H1 (cell line): ENCODE measurements around the gene SFRP5. TPM values are rescaled to one million over a fixed set of nuclear protein-coding genes. Genes with fewer than 3 reads are reported as not detected.
A peak's percentile ranks its signal among the peaks of the same experiment; 100 is the strongest.

Experiments used
- CTCF ChIA-PET: fragments of 300-600 bp; sonication (Branson Sonifier 250); formaldehyde crosslinking; loops from one replicate; lab custom pipeline; 2021; ENCODE audit not compliant: partially characterized antibody; lab: Charles Lee
- POLR2A ChIA-PET: fragments of 300-600 bp; sonication (Branson Sonifier 250); formaldehyde crosslinking; loops from one replicate; lab custom pipeline; 2021; ENCODE audit warnings: inconsistent platforms; ENCODE audit not compliant: partially characterized antibody; lab: Charles Lee
- DNase-seq, 2 experiments: peaks; one replicate each; pipeline versions ENCODE4 v3.0.0 to v3.0.0-alpha.2; 2010 to 2022; ENCODE audit warnings: low spot score in 2 of 2, low read depth in 1 of 2, mixed read lengths in 1 of 2
- FAIRE-seq: peaks from 2 replicates; lab custom pipeline; 2011; peaks lifted over from hg19 to GRCh38; lab: Jason Lieb, UNC
- H2AFZ ChIP-seq: 2 replicates; pipeline ENCODE4 v1.8.1; 2012; ENCODE audit warnings: low read length, inconsistent platforms
- H2AK5ac ChIP-seq: 2 replicates; pipeline ENCODE4 v1.6.1; 2013; ENCODE audit warnings: low read depth, low read length
- H2BK120ac ChIP-seq: replicated peaks from 2 replicates; pipeline ENCODE3; 2013; ENCODE audit warnings: low read depth, low read length, inconsistent platforms
- H2BK12ac ChIP-seq: 2 replicates; pipeline ENCODE4 v1.6.1; 2013; ENCODE audit warnings: low read depth, low read length
- H2BK15ac ChIP-seq: 2 replicates; pipeline ENCODE4 v1.6.1; 2013; ENCODE audit warnings: low read length
- H2BK20ac ChIP-seq: 2 replicates; pipeline ENCODE4 v1.6.1; 2013; ENCODE audit warnings: low read length
- H2BK5ac ChIP-seq: 2 replicates; pipeline ENCODE4 v1.6.1; 2013; ENCODE audit warnings: low read depth, low read length
- H3K14ac ChIP-seq: 2 replicates; pipeline ENCODE4 v1.6.1; 2013; ENCODE audit warnings: inconsistent platforms; ENCODE audit not compliant: insufficient read length
- H3K18ac ChIP-seq: 2 replicates; pipeline ENCODE4 v1.6.1; 2013; ENCODE audit warnings: low read length; ENCODE audit errors: extremely low read depth
- H3K23ac ChIP-seq: 2 replicates; pipeline ENCODE4 v1.6.1; 2013; ENCODE audit warnings: inconsistent platforms; ENCODE audit not compliant: insufficient read length
- H3K23me2 ChIP-seq: 2 replicates; pipeline ENCODE4 v1.6.1; 2013; ENCODE audit warnings: low read depth, low read length
- H3K27ac ChIP-seq: 2 replicates; pipeline ENCODE4 v1.6.1; 2011; ENCODE audit warnings: low read depth, low read length, inconsistent platforms
- H3K27me3 ChIP-seq, 4 experiments: replicated peaks in 1 of 4; 1 replicate in 1 of 4; 2 replicates in 3 of 4; pipeline versions ENCODE4 v1.6.1 to v1.8.1; 2011 to 2013; ENCODE audit warnings: low read length in 3 of 4, mild to moderate bottlenecking in 3 of 4, inconsistent platforms in 2 of 4, mixed read lengths in 2 of 4, moderate library complexity in 1 of 4; ENCODE audit not compliant: control insufficient read depth in 3 of 4, insufficient read depth in 3 of 4; ENCODE audit errors: extremely low read depth in 1 of 4
- H3K36me3 ChIP-seq, 4 experiments: 2 replicates each; pipeline versions ENCODE4 v1.6.1 to v1.8.1; 2011 to 2013; ENCODE audit warnings: mild to moderate bottlenecking in 4 of 4, low read length in 3 of 4, moderate library complexity in 2 of 4, control low read depth in 1 of 4, inconsistent platforms in 1 of 4; ENCODE audit not compliant: insufficient read depth in 4 of 4, control insufficient read depth in 2 of 4
- H3K4ac ChIP-seq: replicated peaks from 2 replicates; pipeline ENCODE3; 2013; ENCODE audit warnings: low read length, low read depth, mixed read lengths, inconsistent platforms; ENCODE audit not compliant: insufficient read length
- H3K4me1 ChIP-seq, 4 experiments: replicated peaks in 1 of 4; 1 replicate in 1 of 4; 2 replicates in 3 of 4; pipeline versions ENCODE4 v1.6.1 to v1.8.1; 2011 to 2013; ENCODE audit warnings: low read length in 3 of 4, inconsistent platforms in 2 of 4, mixed read lengths in 1 of 4; ENCODE audit not compliant: insufficient read depth in 4 of 4, control insufficient read depth in 3 of 4
- H3K4me2 ChIP-seq, 2 experiments: 2 replicates each; pipeline versions ENCODE4 v1.6.1 to v1.8.1; 2011 to 2013; ENCODE audit warnings: low read depth in 2 of 2, low read length in 2 of 2, control low read depth in 1 of 2, inconsistent platforms in 1 of 2, mild to moderate bottlenecking in 1 of 2; ENCODE audit not compliant: insufficient read depth in 1 of 2
- H3K4me3 ChIP-seq, 4 experiments: fragments of 200-600, 300-600 bp in 1 of 4; sonication (generic), shearing (Covaris generic), sonication (Bioruptor Twin) in 1 of 4; 2 replicates each; pipeline versions ENCODE4 v1.5.1 to v1.8.1; 2011 to 2016; ENCODE audit warnings: low read length in 4 of 4, low read depth in 3 of 4, control low read depth in 2 of 4, inconsistent platforms in 2 of 4, mild to moderate bottlenecking in 2 of 4, mixed read lengths in 1 of 4, moderate library complexity in 1 of 4; ENCODE audit not compliant: insufficient read depth in 2 of 4; ENCODE audit errors: extremely low read depth in 1 of 4
- H3K56ac ChIP-seq: replicated peaks from 2 replicates; pipeline ENCODE3; 2013; ENCODE audit warnings: low read depth, mild to moderate bottlenecking, mixed read lengths, low read length, inconsistent platforms; ENCODE audit not compliant: insufficient read length
- H3K79me1 ChIP-seq: 2 replicates; pipeline ENCODE4 v1.6.1; 2013; ENCODE audit warnings: low read depth, low read length, control low read depth
- H3K79me2 ChIP-seq, 2 experiments: 2 replicates each; pipeline versions ENCODE4 v1.6.1 to v1.8.1; 2012 to 2013; ENCODE audit warnings: low read length in 2 of 2, mild to moderate bottlenecking in 2 of 2, inconsistent platforms in 1 of 2; ENCODE audit not compliant: insufficient read depth in 2 of 2, control insufficient read depth in 1 of 2
- H3K9ac ChIP-seq, 4 experiments: replicated peaks in 1 of 4; 1 replicate in 1 of 4; 2 replicates in 3 of 4; pipeline versions ENCODE4 v1.6.1 to v1.8.1; 2011 to 2013; ENCODE audit warnings: low read depth in 3 of 4, low read length in 3 of 4, control low read depth in 2 of 4, mild to moderate bottlenecking in 2 of 4, moderate library complexity in 2 of 4, inconsistent platforms in 1 of 4; ENCODE audit errors: extremely low read depth in 1 of 4
- H3K9me3 ChIP-seq, 2 experiments: 2 replicates each; pipeline versions ENCODE4 v1.6.1 to v1.8.1; 2012 to 2013; ENCODE audit warnings: mild to moderate bottlenecking in 2 of 2, moderate library complexity in 2 of 2, control low read depth in 1 of 2, inconsistent platforms in 1 of 2, low read depth in 1 of 2, low read length in 1 of 2, mixed read lengths in 1 of 2; ENCODE audit not compliant: insufficient read depth in 2 of 2
- H4K20me1 ChIP-seq, 2 experiments: replicated peaks in 1 of 2; 2 replicates each; pipeline versions ENCODE3 to v1.8.1; 2011 to 2013; ENCODE audit warnings: inconsistent platforms in 2 of 2, low read length in 2 of 2, mild to moderate bottlenecking in 1 of 2; ENCODE audit not compliant: insufficient read depth in 2 of 2, control insufficient read depth in 1 of 2
- H4K5ac ChIP-seq: 2 replicates; pipeline ENCODE4 v1.6.1; 2013; ENCODE audit warnings: low read length, low read depth, mixed read lengths, inconsistent platforms; ENCODE audit not compliant: insufficient read length
- H4K8ac ChIP-seq: 2 replicates; pipeline ENCODE4 v1.8.0; 2013; ENCODE audit warnings: mild to moderate bottlenecking, moderate library complexity, low read length, inconsistent platforms; ENCODE audit not compliant: insufficient read depth; ENCODE audit errors: extremely low read depth
- H4K91ac ChIP-seq: replicated peaks from 2 replicates; pipeline ENCODE3; 2013; ENCODE audit warnings: low read length, mixed read lengths, inconsistent platforms; ENCODE audit not compliant: insufficient read length
- GABPA ChIP-seq: IDR thresholded peaks from 2 replicates; pipeline ENCODE4 v1.6.1; 2011; ENCODE audit warnings: mild to moderate bottlenecking, low read length, moderate library complexity, borderline replicate concordance; ENCODE audit not compliant: insufficient read depth
- NRF1 ChIP-seq: IDR thresholded peaks from 2 replicates; pipeline ENCODE4 v1.6.1; 2011; ENCODE audit warnings: mild to moderate bottlenecking, low read depth, low read length, improper control_type of control experiment
- PHF8 ChIP-seq: fragments of 200-600 bp; sonication (generic); conservative IDR thresholded peaks from 2 replicates; pipeline ENCODE4 v1.7.1; 2012; ENCODE audit warnings: low read depth, mild to moderate bottlenecking, inconsistent platforms, low read length, moderate library complexity
- WGBS, 2 experiments: shearing (Covaris generic) in 1 of 2; methylation state at CpG; one replicate each; pipeline versions ENCODE4 v1.1.6 to v1.1.7; 2013 to 2015; ENCODE audit warnings: low lambda C conversion rate in 2 of 2, mixed read lengths in 2 of 2, inconsistent platforms in 1 of 2, low coverage in 1 of 2, missing lambda C conversion rate in 1 of 2; ENCODE audit not compliant: insufficient replicate concordance in 2 of 2, insufficient coverage in 1 of 2, insufficient read length in 1 of 2; ENCODE audit errors: extremely low coverage in 1 of 2, missing lambda C conversion rate in 1 of 2; 5-methylcytosine and 5-hydroxymethylcytosine counted together
- polyA plus RNA-seq, 7 experiments: library from polyadenylated mRNA; depleted of rRNA in 3 of 7; stranded (reverse) in 5 of 7; unstranded in 2 of 7; fragments of >200 nt in 5 of 7; fragments of 200-250 nt in 2 of 7; gene quantifications; 1 replicate in 5 of 7; 2 replicates in 1 of 7; 4 replicates in 1 of 7; pipeline versions ENCODE4 v1.2.1 to v1.2.3, GENCODE V29; 2011 to 2013; ENCODE audit warnings: missing spikeins in 2 of 7, mixed read lengths in 2 of 7
- total RNA-seq: library from RNA; stranded (reverse); fragmentation: NEBNext Ultra II Directional; extraction: Animal tissue kit (Norgen Biotek cat#: 25700); gene quantifications from 2 replicates; pipeline ENCODE4 v1.2.1, GENCODE V29; 2021
- TF ChIP-seq, protein P1 (sequence below): IDR thresholded peaks from 2 replicates; pipeline ENCODE4 v1.6.1; 2012; ENCODE audit warnings: inconsistent platforms
- TF ChIP-seq, protein P2 (sequence below): IDR thresholded peaks from 2 replicates; pipeline ENCODE4 v1.6.1; 2012; ENCODE audit warnings: inconsistent platforms

SFRP5 gene
- total and polyA plus RNA-seq, 2 of the 8 experiments (the other 6 are each of a cell fraction or from before 2014, with no cell fraction given): 3.9 to 5.9 TPM

DNA sequence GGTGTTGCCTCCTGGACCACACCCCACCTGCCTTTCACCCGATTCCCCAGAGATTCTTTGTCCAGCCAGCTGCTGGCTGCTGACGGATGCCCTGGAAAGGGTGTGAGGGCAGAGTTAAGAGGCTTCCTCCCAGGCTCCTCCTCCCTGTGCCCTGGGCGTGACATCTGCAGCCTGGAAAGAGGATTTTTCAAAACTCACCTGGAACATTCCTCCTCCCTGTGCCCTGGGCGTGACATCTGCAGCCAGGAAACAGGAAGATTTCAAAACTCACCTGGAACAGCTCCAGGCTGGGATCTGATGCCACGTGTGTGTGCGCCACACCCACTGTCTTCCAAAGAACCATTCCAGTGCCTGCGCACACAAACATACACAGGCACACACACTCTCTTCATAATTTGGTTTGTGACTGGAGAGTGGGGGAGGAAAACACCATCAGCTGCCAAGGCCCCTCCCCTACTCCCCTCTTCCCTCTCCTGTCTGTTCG lies 53.1 kb downstream of the SFRP5 start:
- Histone ChIP-seq H3K27ac (no peak overlapping the region), H2AFZ (no peak overlapping the region)

More for the DNA sequence above, 53.1 kb downstream of the SFRP5 start:
- Histone ChIP-seq H3K4me3 (no peak overlapping the region), H3K23ac (no peak overlapping the region), H2BK20ac (no peak overlapping the region), H3K27me3 (no peaks in the 10 kb centered on the region), H2BK15ac (0 out of 2 replicates have a peak overlapping the region, but pooled peaks have one; percentile 12), H3K23me2 (peaks cover 8% of the 10 kb centered on the region; the same call in 1 of the 2 replicates), H3K4ac (no peak overlapping the region), H3K4me1 (peaks cover 0 to 14% (median 8%) of the 10 kb centered on the region in 4 experiments; a peak in 6 of 7 replicates), H3K36me3 (peaks cover 0 to 16% (median 4%) of the 10 kb centered on the region in 4 experiments; a peak in 3 of 8 replicates), H3K56ac (no peak overlapping the region), H4K20me1 (no peaks in the 10 kb centered on the region), H2BK120ac (no peak overlapping the region), H4K91ac (peak overlapping the region; percentile 57), H2AK5ac (no peak overlapping the region), H4K5ac (no peak overlapping the region), H2BK12ac (no peak overlapping the region), H3K9ac (no peak overlapping the region; a peak in 1 of 7 replicates), H3K9me3 (no peaks in the 10 kb centered on the region), H3K79me1 (0 out of 2 replicates have a peak, but pooled peaks cover 2% of the 10 kb centered on the region), H4K8ac (no peak overlapping the region), H3K79me2 (peaks cover 0 to 5% of the 10 kb centered on the region in 2 experiments; a peak in 1 of 4 replicates), H3K18ac (no peak overlapping the region), H3K14ac (no peak overlapping the region), H3K4me2 (peak overlapping the region in 1 of 2 experiments; percentile 16; a peak in 1 of 4 replicates), H2BK5ac (peak overlapping the region; percentile 62; the same call in 1 of the 2 replicates)
- ChIA-PET POLR2A (interaction anchor here (0.8 to 12.5 kb wide), 4 partner anchors 10 to 40 kb away, joined by 3 to 234 read pairs (median 7); partner anchors contain the start of genes AVPI1 and ZFYVE27), CTCF (interaction anchor here (0.6 to 20.9 kb wide), 8 partner anchors 11 to 274 kb away, joined by 3 to 773 read pairs (median 4); partner anchors contain the start of gene ZFYVE27)
- FAIRE-seq (no peak), DNase-seq (no peak)
- no peak for TF ChIP-seq PHF8
- no peak for TF ChIP-seq GABPA
- TF ChIP-seq, protein P1, sequence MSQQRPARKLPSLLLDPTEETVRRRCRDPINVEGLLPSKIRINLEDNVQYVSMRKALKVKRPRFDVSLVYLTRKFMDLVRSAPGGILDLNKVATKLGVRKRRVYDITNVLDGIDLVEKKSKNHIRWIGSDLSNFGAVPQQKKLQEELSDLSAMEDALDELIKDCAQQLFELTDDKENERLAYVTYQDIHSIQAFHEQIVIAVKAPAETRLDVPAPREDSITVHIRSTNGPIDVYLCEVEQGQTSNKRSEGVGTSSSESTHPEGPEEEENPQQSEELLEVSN: no peak
- no peak for TF ChIP-seq NRF1
- TF ChIP-seq, protein P2, sequence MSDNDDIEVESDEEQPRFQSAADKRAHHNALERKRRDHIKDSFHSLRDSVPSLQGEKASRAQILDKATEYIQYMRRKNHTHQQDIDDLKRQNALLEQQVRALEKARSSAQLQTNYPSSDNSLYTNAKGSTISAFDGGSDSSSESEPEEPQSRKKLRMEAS: no peak
- WGBS, 2 experiments: 83% methylated on average over 8 of the region's 8 CpGs; no CpG with 5 or more reads in 1 of the 2 experiments
